ENCODE measurements around the gene CD300LB.

DNA sequence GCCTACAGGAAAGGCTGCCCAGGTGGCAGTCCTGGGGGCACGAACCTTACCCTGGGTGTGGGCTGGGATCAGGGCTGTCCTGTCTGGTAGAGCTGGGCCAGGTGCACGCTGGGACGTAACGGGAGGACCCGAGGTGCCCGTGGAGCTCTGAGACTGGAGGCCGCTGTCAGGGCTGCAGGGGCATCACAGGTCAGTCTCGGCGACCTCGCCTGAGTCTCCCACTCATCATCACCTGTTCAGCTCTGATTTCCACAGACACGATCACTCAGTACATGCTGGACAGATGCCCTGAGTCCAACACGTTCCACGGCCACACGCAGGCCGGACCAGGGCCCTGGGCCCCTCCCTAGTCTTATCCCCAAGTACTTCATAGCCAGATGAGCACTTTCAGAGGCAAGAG lies 19.3 kb upstream of the CD300LB start:
- TF ChIP-seq, protein P1, sequence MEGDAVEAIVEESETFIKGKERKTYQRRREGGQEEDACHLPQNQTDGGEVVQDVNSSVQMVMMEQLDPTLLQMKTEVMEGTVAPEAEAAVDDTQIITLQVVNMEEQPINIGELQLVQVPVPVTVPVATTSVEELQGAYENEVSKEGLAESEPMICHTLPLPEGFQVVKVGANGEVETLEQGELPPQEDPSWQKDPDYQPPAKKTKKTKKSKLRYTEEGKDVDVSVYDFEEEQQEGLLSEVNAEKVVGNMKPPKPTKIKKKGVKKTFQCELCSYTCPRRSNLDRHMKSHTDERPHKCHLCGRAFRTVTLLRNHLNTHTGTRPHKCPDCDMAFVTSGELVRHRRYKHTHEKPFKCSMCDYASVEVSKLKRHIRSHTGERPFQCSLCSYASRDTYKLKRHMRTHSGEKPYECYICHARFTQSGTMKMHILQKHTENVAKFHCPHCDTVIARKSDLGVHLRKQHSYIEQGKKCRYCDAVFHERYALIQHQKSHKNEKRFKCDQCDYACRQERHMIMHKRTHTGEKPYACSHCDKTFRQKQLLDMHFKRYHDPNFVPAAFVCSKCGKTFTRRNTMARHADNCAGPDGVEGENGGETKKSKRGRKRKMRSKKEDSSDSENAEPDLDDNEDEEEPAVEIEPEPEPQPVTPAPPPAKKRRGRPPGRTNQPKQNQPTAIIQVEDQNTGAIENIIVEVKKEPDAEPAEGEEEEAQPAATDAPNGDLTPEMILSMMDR (conservative IDR thresholded peaks at IDR 0.05): no peak
- TF ChIP-seq ZFX (IDR thresholded peaks at IDR 0.05): no peak
